HG03139 (cell line): ENCODE measurements around the gene EP400.
A peak's percentile ranks its signal among the peaks of the same experiment; 100 is the strongest.

ENCODE experiments used
- ATAC-seq: cut with Tn5 transposase; IDR thresholded peaks from one replicate; pipeline ENCODE4 v1.9.1; 2021; ENCODE audit not compliant: unreplicated experiment

Gene EP400

GRCh38 chr12:132064631-132065030 lies 114.9 kb downstream of the EP400 start:
- ATAC-seq, result no peak

- no peak for ATAC-seq
Observed at GRCh38 chr12:132065203-132065602, 115.5 kb downstream of the EP400 start.

- ATAC-seq, result no peak
Observed at GRCh38 chr12:132065609-132066344, 116.0 kb downstream of the EP400 start.

- ATAC-seq, result no peak
Observed at GRCh38 chr12:132066345-132066685, 116.6 kb downstream of the EP400 start.

GRCh38 chr12:132066749-132067148 lies 117.0 kb downstream of the EP400 start:
- ATAC-seq, result no peak

- ATAC-seq, result no peak
Observed at GRCh38 chr12:132067182-132067581, 117.4 kb downstream of the EP400 start.

- no peak for ATAC-seq
Observed at GRCh38 chr12:132068250-132068649, 118.5 kb downstream of the EP400 start.

GRCh38 chr12:132069336-132069985 lies 119.7 kb downstream of the EP400 start:
- no peak for ATAC-seq

- ATAC-seq, result no peak
Observed at GRCh38 chr12:132070298-132070697, 120.6 kb downstream of the EP400 start.

GRCh38 chr12:132071040-132071810 lies 121.5 kb downstream of the EP400 start:
- peak; percentile 57 for ATAC-seq

GRCh38 chr12:132071830-132072384 lies 122.2 kb downstream of the EP400 start:
- ATAC-seq, result no peak

GRCh38 chr12:132074216-132074615 lies 124.5 kb downstream of the EP400 start:
- no peak for ATAC-seq

GRCh38 chr12:132075026-132075713 lies 125.4 kb downstream of the EP400 start:
- ATAC-seq, result no peak

- ATAC-seq, result no peak
Observed at GRCh38 chr12:132075714-132076553, 126.2 kb downstream of the EP400 start.

- ATAC-seq, result no peak
Observed at GRCh38 chr12:132076711-132077110, 127.0 kb downstream of the EP400 start.

- no peak for ATAC-seq
Observed at GRCh38 chr12:132077322-132078100, 127.8 kb downstream of the EP400 start.

GRCh38 chr12:132078190-132078589 lies 128.4 kb downstream of the EP400 start:
- ATAC-seq, result no peak

GRCh38 chr12:132079200-132079599 lies 129.5 kb downstream of the EP400 start:
- ATAC-seq, result no peak

- ATAC-seq, result no peak
Observed at GRCh38 chr12:132079695-132080094, 130.0 kb downstream of the EP400 start.
